GM12865 (cell line): Measurements from ENCODE around the gene ITSN1.

Experiments
- DNase-seq: peaks from one replicate; pipeline ENCODE4 v3.0.0; 2010; ENCODE audit warnings: low read depth
- H3K4me3 ChIP-seq: 2 replicates; pipeline ENCODE4 v1.5.1; 2011; ENCODE audit warnings: mild to moderate bottlenecking, low read depth, low read length, control low read depth
- CTCF ChIP-seq: IDR thresholded peaks from 2 replicates; pipeline ENCODE4 v1.5.1; 2011; ENCODE audit warnings: low read length, control low read depth, low read depth, inconsistent platforms; ENCODE audit not compliant: insufficient read depth; ENCODE audit errors: missing control alignments

Gene ITSN1

GRCh38 chr21:33836408-33836807 lies 194.1 kb downstream of the ITSN1 start:
- DNase-seq: no peak
- TF ChIP-seq CTCF: no peak
- no peak overlapping the region for H3K4me3 ChIP-seq

GRCh38 chr21:33839167-33839716 lies 196.9 kb downstream of the ITSN1 start:
- TF ChIP-seq CTCF: no peak

GRCh38 chr21:33839806-33840205 lies 197.5 kb downstream of the ITSN1 start:
- no peak overlapping the region for H3K4me3 ChIP-seq
- TF ChIP-seq CTCF: no peak
- no peak for DNase-seq

More at GRCh38 chr21:33839167-33839716, 196.9 kb downstream of the ITSN1 start:
- no peak for DNase-seq
- H3K4me3 ChIP-seq: no peak overlapping the region

- TF ChIP-seq CTCF: no peak
- no peak overlapping the region for H3K4me3 ChIP-seq
- DNase-seq: no peak
Observed at GRCh38 chr21:33840771-33841170, 198.5 kb downstream of the ITSN1 start.

- no peak for TF ChIP-seq CTCF
- no peak overlapping the region for H3K4me3 ChIP-seq
- no peak for DNase-seq
Observed at GRCh38 chr21:33841561-33841960, 199.3 kb downstream of the ITSN1 start.

- H3K4me3 ChIP-seq: no peak overlapping the region
- DNase-seq: no peak
Observed at GRCh38 chr21:33843216-33843615, 200.9 kb downstream of the ITSN1 start.

More at GRCh38 chr21:33843216-33843615, 200.9 kb downstream of the ITSN1 start:
- TF ChIP-seq CTCF: no peak
